ENCODE data around the gene ATP8B1. TPM values are rescaled to one million over a fixed set of nuclear protein-coding genes. Genes with fewer than 3 reads are reported as not detected.

Gene ATP8B1
- total RNA-seq, 6 experiments from 2014 or later: 9.0 to 18.4 (median 17.1) TPM

DNA sequence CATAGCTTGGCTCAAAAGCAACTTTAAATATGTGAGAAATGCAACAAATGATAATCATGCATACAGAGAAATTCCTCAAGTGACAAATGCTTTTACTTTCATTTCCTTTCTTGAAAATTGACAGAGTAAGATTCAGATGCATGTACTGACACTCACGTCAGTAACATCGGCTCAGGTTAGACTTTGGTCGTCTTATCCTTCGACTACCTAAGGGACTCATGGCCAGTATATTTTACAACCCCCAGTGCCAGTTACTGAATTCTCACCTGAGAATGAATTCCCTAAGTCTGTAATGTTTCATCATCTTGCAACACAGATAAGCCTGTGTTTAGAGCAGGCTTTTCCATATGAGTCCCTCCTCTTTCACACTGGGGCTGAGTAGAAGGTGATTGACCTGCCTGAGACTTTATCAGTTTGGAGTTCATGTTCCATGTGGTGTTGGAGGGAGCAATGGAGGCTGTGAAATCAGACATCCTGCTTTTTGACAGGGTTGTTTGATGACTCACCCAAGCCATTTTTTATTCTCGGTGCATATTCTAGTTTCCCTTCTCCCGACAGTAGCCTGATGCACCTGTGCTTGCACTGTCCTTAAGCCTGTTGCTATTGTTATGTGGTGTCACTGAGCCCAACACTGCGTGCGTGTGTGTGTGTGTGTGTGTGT lies 30.5 kb upstream of the ATP8B1 start:
- intact Hi-C loops (cut with DNase I): no loop called here
- H3K36me3 ChIP-seq: no peaks in the 10 kb centered on the region
- peaks cover 0 to 11% (median 0%) of the 10 kb centered on the region in 4 donors for H3K4me1 ChIP-seq
- peak; percentile 74 to 98 (median 78) for ATAC-seq
- TF ChIP-seq, protein P1, sequence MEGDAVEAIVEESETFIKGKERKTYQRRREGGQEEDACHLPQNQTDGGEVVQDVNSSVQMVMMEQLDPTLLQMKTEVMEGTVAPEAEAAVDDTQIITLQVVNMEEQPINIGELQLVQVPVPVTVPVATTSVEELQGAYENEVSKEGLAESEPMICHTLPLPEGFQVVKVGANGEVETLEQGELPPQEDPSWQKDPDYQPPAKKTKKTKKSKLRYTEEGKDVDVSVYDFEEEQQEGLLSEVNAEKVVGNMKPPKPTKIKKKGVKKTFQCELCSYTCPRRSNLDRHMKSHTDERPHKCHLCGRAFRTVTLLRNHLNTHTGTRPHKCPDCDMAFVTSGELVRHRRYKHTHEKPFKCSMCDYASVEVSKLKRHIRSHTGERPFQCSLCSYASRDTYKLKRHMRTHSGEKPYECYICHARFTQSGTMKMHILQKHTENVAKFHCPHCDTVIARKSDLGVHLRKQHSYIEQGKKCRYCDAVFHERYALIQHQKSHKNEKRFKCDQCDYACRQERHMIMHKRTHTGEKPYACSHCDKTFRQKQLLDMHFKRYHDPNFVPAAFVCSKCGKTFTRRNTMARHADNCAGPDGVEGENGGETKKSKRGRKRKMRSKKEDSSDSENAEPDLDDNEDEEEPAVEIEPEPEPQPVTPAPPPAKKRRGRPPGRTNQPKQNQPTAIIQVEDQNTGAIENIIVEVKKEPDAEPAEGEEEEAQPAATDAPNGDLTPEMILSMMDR (IDR thresholded peaks at IDR 0.05): no peak
- no peak for TF ChIP-seq POLR2A (IDR thresholded peaks at IDR 0.05)
- H3K4me3 ChIP-seq: no peak overlapping the region
- no peak overlapping the region for H3K27ac ChIP-seq
- H3K27me3 ChIP-seq: no peaks in the 10 kb centered on the region
- H3K9me3 ChIP-seq: no peaks in the 10 kb centered on the region
- 14% methylated on average over 8 of the region's 8 CpGs for WGBS (ENCODE audit: insufficient coverage, low coverage, low lambda C conversion rate, missing lambda C conversion rate)
- no peak for DNase-seq

DNA sequence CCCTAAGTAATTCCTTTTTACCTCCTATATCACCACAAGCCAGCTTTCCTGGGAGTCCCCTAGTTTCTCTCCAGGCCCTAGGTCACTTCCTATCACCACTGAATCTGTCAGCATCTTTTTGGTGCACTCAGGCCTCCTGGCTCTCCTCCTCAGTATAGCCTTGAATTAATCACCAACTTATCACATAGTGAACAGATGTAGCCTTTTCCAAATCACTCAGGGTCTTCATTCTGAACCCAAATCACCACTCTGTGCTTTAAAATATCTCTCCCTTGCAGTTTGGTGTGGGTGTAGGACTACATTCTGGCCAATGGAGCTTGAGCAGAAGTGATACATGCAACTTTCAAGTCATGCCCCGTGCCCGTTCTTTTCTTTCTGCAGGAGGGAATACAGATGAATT lies 29.6 kb upstream of the ATP8B1 start:
- Histone ChIP-seq H3K9me3 (no peaks in the 10 kb centered on the region), H3K36me3 (no peaks in the 10 kb centered on the region), H3K4me3 (no peak overlapping the region), H3K27me3 (no peaks in the 10 kb centered on the region), H3K27ac (no peak overlapping the region), H3K4me1 (peaks cover 0 to 11% (median 0%) of the 10 kb centered on the region in 4 donors)
- no peak for DNase-seq
- TF ChIP-seq, protein P1 (IDR thresholded peaks at IDR 0.05): no peak
- TF ChIP-seq POLR2A (IDR thresholded peaks at IDR 0.05): no peak
- intact Hi-C loops (cut with DNase I): no loop called here
- WGBS (ENCODE audit: insufficient coverage, low coverage, low lambda C conversion rate, missing lambda C conversion rate): 89% methylated on average over 2 of the region's 2 CpGs
- no peak for ATAC-seq

DNA sequence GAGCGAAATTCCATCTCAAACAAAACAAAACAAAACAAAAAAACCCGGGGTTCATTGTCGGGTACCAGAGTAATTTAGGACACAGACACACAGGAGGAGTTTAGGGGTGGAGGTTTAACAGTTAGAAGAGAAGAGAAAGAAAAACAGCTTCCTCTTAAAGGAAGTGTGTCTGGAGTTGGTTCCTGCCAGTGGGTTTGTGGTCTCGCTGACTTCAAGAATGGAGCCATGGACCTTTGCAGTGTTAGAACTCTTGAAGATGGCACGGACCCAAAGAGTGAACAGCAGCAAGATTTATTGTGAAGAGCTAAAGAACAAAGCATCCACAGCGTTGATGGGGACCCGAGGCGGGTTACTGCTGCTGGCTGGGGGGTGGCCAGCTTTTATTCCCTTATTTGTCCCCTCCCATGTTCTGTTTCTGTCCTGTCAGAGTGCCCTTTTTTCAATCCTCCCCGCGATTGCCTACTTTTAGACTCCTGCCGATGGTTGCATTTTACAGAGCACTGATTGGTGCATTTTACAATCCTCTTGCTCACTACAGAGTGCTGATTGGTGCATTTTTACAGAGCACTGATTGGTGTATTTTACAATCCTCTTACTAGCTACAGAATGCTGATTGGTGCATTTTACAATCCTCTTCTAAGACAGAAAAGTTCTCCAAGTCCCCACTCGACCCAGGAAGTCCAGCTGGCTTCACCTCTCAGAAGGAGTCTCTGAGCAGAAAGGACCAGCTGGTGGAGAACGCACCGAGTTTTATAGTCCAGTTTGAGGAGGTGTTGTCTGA lies 28.7 kb upstream of the ATP8B1 start:
- Histone ChIP-seq H3K27ac (no peak overlapping the region), H3K36me3 (no peaks in the 10 kb centered on the region), H3K4me3 (no peak overlapping the region), H3K4me1 (peaks cover 0 to 11% (median 0%) of the 10 kb centered on the region in 4 donors), H3K9me3 (no peaks in the 10 kb centered on the region), H3K27me3 (no peaks in the 10 kb centered on the region)
- TF ChIP-seq, protein P1 (IDR thresholded peaks at IDR 0.05): no peak
- TF ChIP-seq POLR2A (IDR thresholded peaks at IDR 0.05): no peak
- 74% methylated on average over 12 of the region's 14 CpGs for WGBS (ENCODE audit: insufficient coverage, low coverage, low lambda C conversion rate, missing lambda C conversion rate)
- intact Hi-C loops (cut with DNase I): no loop called here
- no peak for ATAC-seq
- no peak for DNase-seq

DNA sequence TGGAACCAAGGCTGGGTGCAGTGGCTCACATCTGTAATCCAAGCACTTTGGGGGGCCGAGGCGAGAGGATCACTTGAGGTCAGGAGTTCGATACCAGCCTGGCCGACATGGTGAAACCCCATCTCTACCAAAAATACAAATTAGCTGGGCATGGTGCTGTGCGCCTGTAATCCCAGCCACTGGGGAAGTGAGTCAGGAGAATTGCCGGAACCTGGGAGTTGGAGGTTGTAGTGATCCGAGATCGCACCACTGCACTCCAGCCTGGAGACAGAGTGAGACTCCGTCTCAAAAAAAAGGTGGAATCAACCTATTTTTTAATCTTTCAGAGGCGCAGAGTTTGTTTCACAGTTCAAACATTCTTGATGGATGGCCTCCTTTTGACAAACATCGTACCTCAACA lies 24.5 kb upstream of the ATP8B1 start:
- DNase-seq: no peak
- no peaks in the 10 kb centered on the region for H3K9me3 ChIP-seq
- TF ChIP-seq, protein P1 (IDR thresholded peaks at IDR 0.05): no peak
- TF ChIP-seq POLR2A (IDR thresholded peaks at IDR 0.05): no peak
- WGBS (ENCODE audit: insufficient coverage, low coverage, low lambda C conversion rate, missing lambda C conversion rate): 72% methylated on average over 11 of the region's 11 CpGs
- H3K36me3 ChIP-seq: no peaks in the 10 kb centered on the region
- no peaks in the 10 kb centered on the region for H3K27me3 ChIP-seq
- peak in 1 of 4 donors; percentile 22 for ATAC-seq
- no peak overlapping the region for H3K4me3 ChIP-seq
- H3K4me1 ChIP-seq: no peaks in the 10 kb centered on the region
- no peak overlapping the region for H3K27ac ChIP-seq
- intact Hi-C loops (cut with DNase I): no loop called here
